ENCODE measurements around the gene BTNL3.

Gene BTNL3

GRCh38 chr5:180988592-180988991, at the start of gene BTNL3:
Gene BTNL3 (plus strand): TSS chr5:180988846. CDS start chr5:180989029, 183 bp downstream.
- Histone ChIP-seq H3K79me2 (ENCODE audit: control insufficient read depth, low read length) (no peaks in the 10 kb centered on the region), H3K4me1 (ENCODE audit: control insufficient read depth, low read length) (peaks cover 25% of the 10 kb centered on the region), H3K27me3 (ENCODE audit: control insufficient read depth, low read length) (no peaks in the 10 kb centered on the region), H3F3A (ENCODE audit: control insufficient read depth, insufficient read depth) (no peaks in the 10 kb centered on the region), H4K20me1 (ENCODE audit: control insufficient read depth, insufficient read depth, low read depth, low read length) (no peaks in the 10 kb centered on the region), H3K36me3 (ENCODE audit: control insufficient read depth, low read length) (no peaks in the 10 kb centered on the region), H3K9me3 (ENCODE audit: control insufficient read depth, insufficient read depth, low read length) (no peaks in the 10 kb centered on the region), H3K4me3 (ENCODE audit: low read length) (no peak within 1 kb of the TSS), H3K27ac (ENCODE audit: low read depth, low read length) (no peak within 1 kb of the TSS), H3K4me2 (ENCODE audit: low read length) (peak within 1 kb of the TSS; percentile 84; the same call in 1 of the 2 replicates), H3K9me2 (replicated peaks; ENCODE audit: control insufficient read depth, low read length) (no peaks in the 10 kb centered on the region)
- no peak for TF ChIP-seq CTCF (IDR thresholded peaks at IDR 0.05; ENCODE audit: low read depth, low read length, poor library complexity, severe bottlenecking)
- no peak for TF ChIP-seq EZH2phosphoT487 (IDR thresholded peaks at IDR 0.05; ENCODE audit: borderline replicate concordance, low read length)

- Histone ChIP-seq H3K27me3 (ENCODE audit: control insufficient read depth, low read length) (no peaks in the 10 kb centered on the region), H4K20me1 (ENCODE audit: control insufficient read depth, insufficient read depth, low read depth, low read length) (no peaks in the 10 kb centered on the region), H3K4me1 (ENCODE audit: control insufficient read depth, low read length) (no peaks in the 10 kb centered on the region), H3K9me3 (ENCODE audit: control insufficient read depth, insufficient read depth, low read length) (no peaks in the 10 kb centered on the region), H3K79me2 (ENCODE audit: control insufficient read depth, low read length) (no peaks in the 10 kb centered on the region), H3K36me3 (ENCODE audit: control insufficient read depth, low read length) (no peaks in the 10 kb centered on the region), H3K27ac (ENCODE audit: low read depth, low read length) (no peak overlapping the region), H3K4me2 (ENCODE audit: low read length) (no peak overlapping the region), H3F3A (ENCODE audit: control insufficient read depth, insufficient read depth) (no peaks in the 10 kb centered on the region), H3K4me3 (ENCODE audit: low read length) (no peak overlapping the region), H3K9me2 (replicated peaks; ENCODE audit: control insufficient read depth, low read length) (no peaks in the 10 kb centered on the region)
- TF ChIP-seq CTCF (IDR thresholded peaks at IDR 0.05; ENCODE audit: low read depth, low read length, poor library complexity, severe bottlenecking) (no peak), EZH2phosphoT487 (IDR thresholded peaks at IDR 0.05; ENCODE audit: borderline replicate concordance, low read length) (no peak)
Observed at GRCh38 chr5:180950291-180950949, 38.2 kb upstream of the BTNL3 start.

GRCh38 chr5:180959661-180960060, 29.0 kb upstream of the BTNL3 start:
- Histone ChIP-seq H4K20me1 (ENCODE audit: control insufficient read depth, insufficient read depth, low read depth, low read length) (no peaks in the 10 kb centered on the region), H3K79me2 (ENCODE audit: control insufficient read depth, low read length) (no peaks in the 10 kb centered on the region), H3K4me1 (ENCODE audit: control insufficient read depth, low read length) (no peaks in the 10 kb centered on the region), H3K36me3 (ENCODE audit: control insufficient read depth, low read length) (no peaks in the 10 kb centered on the region), H3F3A (ENCODE audit: control insufficient read depth, insufficient read depth) (no peaks in the 10 kb centered on the region), H3K9me2 (replicated peaks; ENCODE audit: control insufficient read depth, low read length) (no peaks in the 10 kb centered on the region), H3K4me3 (ENCODE audit: low read length) (no peak overlapping the region), H3K4me2 (ENCODE audit: low read length) (no peak overlapping the region), H3K27ac (ENCODE audit: low read depth, low read length) (no peak overlapping the region), H3K27me3 (ENCODE audit: control insufficient read depth, low read length) (no peaks in the 10 kb centered on the region), H3K9me3 (ENCODE audit: control insufficient read depth, insufficient read depth, low read length) (no peaks in the 10 kb centered on the region)
- TF ChIP-seq EZH2phosphoT487 (IDR thresholded peaks at IDR 0.05; ENCODE audit: borderline replicate concordance, low read length) (no peak), CTCF (IDR thresholded peaks at IDR 0.05; ENCODE audit: low read depth, low read length, poor library complexity, severe bottlenecking) (no peak)

All from DOHH2 (cell line).